ENCODE measurements around the gene KLF15. TPM values are rescaled to one million over a fixed set of nuclear protein-coding genes. Genes with fewer than 3 reads are reported as not detected.

The KLF15 gene
- total and polyA plus RNA-seq, 2 of the 8 experiments (the other 6 are each of a cell fraction or from before 2014, with no cell fraction given) = 15.7 to 19.5 TPM

- peak overlapping the region; percentile 19; the same call in 1 of the 2 replicates for H2BK15ac ChIP-seq (ENCODE audit: low read length)
- 84% methylated on average over 12 of the region's 12 CpGs; no CpG with 5 or more reads in 1 of the 2 experiments for WGBS, 2 experiments (ENCODE audit: extremely low coverage in 1 of 2, insufficient coverage in 1 of 2, insufficient read length in 1 of 2, insufficient replicate concordance in 2 of 2, low coverage in 1 of 2, low lambda C conversion rate in 2 of 2, missing lambda C conversion rate in 1 of 2)
- H3K27me3 ChIP-seq (replicated peaks in 1 of 4; ENCODE audit: control insufficient read depth in 3 of 4, extremely low read depth in 1 of 4, insufficient read depth in 3 of 4, low read length in 3 of 4) = peaks cover 9 to 40% (median 33%) of the 10 kb centered on the region in 4 experiments
- no peaks in the 10 kb centered on the region for H3K79me2 ChIP-seq (ENCODE audit: control insufficient read depth in 1 of 2, insufficient read depth in 2 of 2, low read length in 2 of 2)
- no peak overlapping the region for H4K8ac ChIP-seq (ENCODE audit: extremely low read depth, insufficient read depth, low read length)
- no peak overlapping the region for H4K91ac ChIP-seq (replicated peaks; ENCODE audit: insufficient read length, low read length)
- DNase-seq (ENCODE audit: low read depth in 1 of 2, low spot score in 2 of 2) (no peak), FAIRE-seq (no peak)
- no peak overlapping the region for H2AK5ac ChIP-seq (ENCODE audit: low read depth, low read length)
- H4K5ac ChIP-seq (ENCODE audit: insufficient read length, low read depth, low read length) = no peak overlapping the region
- no peak overlapping the region for H2BK20ac ChIP-seq (ENCODE audit: low read length)
- ChIA-PET CTCF (ENCODE audit: partially characterized antibody) (interaction anchor here (0.6 to 5.2 kb wide), 14 partner anchors 11 to 259 kb away, joined by 3 to 35 read pairs (median 3); partner anchors contain the start of gene KLF15), POLR2A (ENCODE audit: partially characterized antibody) (interaction anchor here (0.6 kb wide), 1 partner anchor 26 kb away, joined by 3 read pairs; no protein-coding TSS in a partner anchor)
- no peak overlapping the region for H3K4me2 ChIP-seq (ENCODE audit: insufficient read depth in 1 of 2, low read depth in 2 of 2, low read length in 2 of 2)
- H3K18ac ChIP-seq (ENCODE audit: extremely low read depth, low read length) = no peak overlapping the region
- H3K9me3 ChIP-seq (ENCODE audit: insufficient read depth in 2 of 2, low read depth in 1 of 2, low read length in 1 of 2) = no peaks in the 10 kb centered on the region
- H3K56ac ChIP-seq (replicated peaks; ENCODE audit: insufficient read length, low read depth, low read length) = no peak overlapping the region
- no peak overlapping the region for H2BK5ac ChIP-seq (ENCODE audit: low read depth, low read length)
- H3K4me1 ChIP-seq (replicated peaks in 1 of 4; ENCODE audit: control insufficient read depth in 3 of 4, insufficient read depth in 4 of 4, low read length in 3 of 4) = peaks cover 0 to 12% (median 4%) of the 10 kb centered on the region in 4 experiments; a peak in 4 of 7 replicates
- H2AFZ ChIP-seq (ENCODE audit: low read length) = no peak overlapping the region
- H3K4me3 ChIP-seq (ENCODE audit: extremely low read depth in 1 of 4, insufficient read depth in 2 of 4, low read depth in 3 of 4, low read length in 4 of 4) = no peak overlapping the region
- no peak overlapping the region for H3K23ac ChIP-seq (ENCODE audit: insufficient read length)
- H2BK12ac ChIP-seq (ENCODE audit: low read depth, low read length) = no peak overlapping the region
- H3K79me1 ChIP-seq (ENCODE audit: low read depth, low read length) = no peaks in the 10 kb centered on the region
- peaks cover 6% of the 10 kb centered on the region; the same call in 1 of the 2 replicates for H3K23me2 ChIP-seq (ENCODE audit: low read depth, low read length)
- H3K36me3 ChIP-seq (ENCODE audit: control insufficient read depth in 2 of 4, insufficient read depth in 4 of 4, low read length in 3 of 4) = no peaks in the 10 kb centered on the region
- no peak overlapping the region for H3K27ac ChIP-seq (ENCODE audit: low read depth, low read length)
- no peak overlapping the region for H3K9ac ChIP-seq (replicated peaks in 1 of 4; ENCODE audit: extremely low read depth in 1 of 4, low read depth in 3 of 4, low read length in 3 of 4)
- no peaks in the 10 kb centered on the region for H4K20me1 ChIP-seq (replicated peaks in 1 of 2; ENCODE audit: control insufficient read depth in 1 of 2, insufficient read depth in 2 of 2, low read length in 2 of 2)
- H3K14ac ChIP-seq (ENCODE audit: insufficient read length) = no peak overlapping the region
- no peak overlapping the region for H2BK120ac ChIP-seq (replicated peaks; ENCODE audit: low read depth, low read length)
- H3K4ac ChIP-seq (replicated peaks; ENCODE audit: insufficient read length, low read depth, low read length) = no peak overlapping the region
- TF ChIP-seq, protein P1, sequence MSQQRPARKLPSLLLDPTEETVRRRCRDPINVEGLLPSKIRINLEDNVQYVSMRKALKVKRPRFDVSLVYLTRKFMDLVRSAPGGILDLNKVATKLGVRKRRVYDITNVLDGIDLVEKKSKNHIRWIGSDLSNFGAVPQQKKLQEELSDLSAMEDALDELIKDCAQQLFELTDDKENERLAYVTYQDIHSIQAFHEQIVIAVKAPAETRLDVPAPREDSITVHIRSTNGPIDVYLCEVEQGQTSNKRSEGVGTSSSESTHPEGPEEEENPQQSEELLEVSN (IDR thresholded peaks at IDR 0.05) = no peak
- TF ChIP-seq, protein P2, sequence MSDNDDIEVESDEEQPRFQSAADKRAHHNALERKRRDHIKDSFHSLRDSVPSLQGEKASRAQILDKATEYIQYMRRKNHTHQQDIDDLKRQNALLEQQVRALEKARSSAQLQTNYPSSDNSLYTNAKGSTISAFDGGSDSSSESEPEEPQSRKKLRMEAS (IDR thresholded peaks at IDR 0.05) = no peak
- TF ChIP-seq JUND (IDR thresholded peaks at IDR 0.05; ENCODE audit: low read length) (no peak), RNF2 (IDR thresholded peaks at IDR 0.05; ENCODE audit: borderline replicate concordance, low read depth, low read length, missing control alignments, poor library complexity, severe bottlenecking) (no peak), SUZ12 (IDR thresholded peaks at IDR 0.05; ENCODE audit: low read length) (no peak), RBBP5 (IDR thresholded peaks at IDR 0.05; ENCODE audit: borderline replicate concordance, low read depth, low read length) (no peak), SP2 (IDR thresholded peaks at IDR 0.05; ENCODE audit: low read length) (no peak), RAD21 (IDR thresholded peaks at IDR 0.05 in 1 of 2, conservative IDR thresholded peaks at IDR 0.05 in 1 of 2; ENCODE audit: low read depth in 2 of 2, low read length in 2 of 2) (no peak), HDAC6 (IDR thresholded peaks at IDR 0.05; ENCODE audit: low read depth, low read length) (no peak), SP1 (IDR thresholded peaks at IDR 0.05; ENCODE audit: low read depth, low read length) (no peak), SIN3A (conservative IDR thresholded peaks at IDR 0.05 in 1 of 2, IDR thresholded peaks at IDR 0.05 in 1 of 2; ENCODE audit: low read depth in 1 of 2, low read length in 2 of 2) (no peak), MAFK (IDR thresholded peaks at IDR 0.05; ENCODE audit: low read depth, low read length) (no peak)
Measured at GRCh38 chr3:126392246-126392645, 35.0 kb upstream of the KLF15 start.

Data from H1 (cell line).